GM12878 (cell line): ENCODE data around the gene EYS. TPM values are rescaled to one million over a fixed set of nuclear protein-coding genes. Genes with fewer than 3 reads are reported as not detected.

Experiments used
- ATAC-seq: fragments of 200-7000 bp; cut with Tn5 transposase; 3 replicates; pipeline ENCODE4 v1.9.1; 2020; ENCODE audit warnings: mild to moderate bottlenecking, moderate library complexity
- BruUV-seq: library from RNA; stranded (reverse); fragments of 400-500 nt; replicated peaks from 2 replicates; lab custom pipeline; 2021; lab: Mats Ljungman, UMichigan
- CTCF ChIA-PET: fragments of 300-600 bp; sonication (Branson Sonifier 250); formaldehyde crosslinking; extraction: SDS; loops from one replicate; lab custom pipeline; 2021; ENCODE audit warnings: inconsistent platforms; lab: Yijun Ruan, JAX
- POLR2A ChIA-PET: fragments of 350-600 bp; formaldehyde crosslinking; extraction: SDS; loops from one replicate; lab custom pipeline; 2021; ENCODE audit warnings: inconsistent platforms; lab: Charles Lee
- RAD21 ChIA-PET: fragments of 300-600 bp; sonication (Branson Sonifier 250); formaldehyde crosslinking; loops from one replicate; lab custom pipeline; 2023; ENCODE audit warnings: antibody characterized with exemption; ENCODE audit not compliant: unreplicated experiment; lab: Charles Lee
- SMC1A ChIA-PET: fragments of 300-600 bp; sonication (Branson Sonifier 250); formaldehyde crosslinking; loops from one replicate; lab custom pipeline; 2023; ENCODE audit not compliant: unreplicated experiment, uncharacterized antibody; lab: Charles Lee
- DNase-seq: peaks from one replicate; pipeline ENCODE4 v3.0.0-alpha.2; 2011; ENCODE audit warnings: low read depth, low spot score
- FAIRE-seq: peaks from 3 replicates; lab custom pipeline; 2011; peaks lifted over from hg19 to GRCh38; lab: Jason Lieb, UNC
- H2AFZ ChIP-seq: 2 replicates; pipeline ENCODE4 v1.6.0; 2011; ENCODE audit warnings: low read depth, low read length, control low read depth; ENCODE audit not compliant: control insufficient read depth
- H3K27ac ChIP-seq: 2 replicates; pipeline ENCODE4 v1.5.1; 2011; ENCODE audit warnings: control low read depth; ENCODE audit not compliant: control insufficient read depth, insufficient read depth
- H3K27me3 ChIP-seq, 2 experiments: replicated peaks in 1 of 2; 2 replicates each; pipeline versions ENCODE4 v1.6.0 to v1.6.1; 2011; ENCODE audit warnings: low read length in 1 of 2; ENCODE audit not compliant: control insufficient read depth in 2 of 2, insufficient read depth in 2 of 2
- H3K36me3 ChIP-seq, 2 experiments: 2 replicates each; pipeline ENCODE4 v1.5.1; 2011; ENCODE audit warnings: low read length in 1 of 2; ENCODE audit not compliant: control insufficient read depth in 2 of 2, insufficient read depth in 2 of 2
- H3K4me1 ChIP-seq: 2 replicates; pipeline ENCODE4 v1.6.1; 2011; ENCODE audit warnings: mild to moderate bottlenecking, low read length, moderate library complexity, mixed read lengths; ENCODE audit not compliant: control insufficient read depth, insufficient read depth
- H3K4me2 ChIP-seq: 2 replicates; pipeline ENCODE4 v1.6.0; 2011; ENCODE audit warnings: control low read depth; ENCODE audit not compliant: control insufficient read depth, insufficient read depth
- H3K4me3 ChIP-seq: fragments of 200-600 bp; sonication (generic); 2 replicates; pipeline ENCODE4 v1.5.1; 2016
- H3K79me2 ChIP-seq: 2 replicates; pipeline ENCODE4 v1.6.0; 2011; ENCODE audit warnings: low read length; ENCODE audit not compliant: control insufficient read depth, insufficient read depth
- H3K9ac ChIP-seq: 2 replicates; pipeline ENCODE4 v1.8.0; 2011; ENCODE audit warnings: low read length, control low read depth, mixed read lengths; ENCODE audit not compliant: control insufficient read depth, insufficient read depth
- H3K9me3 ChIP-seq: replicated peaks from 3 replicates; pipeline ENCODE4 v1.5.1; 2011; ENCODE audit warnings: mild to moderate bottlenecking, low read length; ENCODE audit not compliant: control insufficient read depth, insufficient read depth
- H4K20me1 ChIP-seq: 2 replicates; pipeline ENCODE4 v1.6.0; 2011; ENCODE audit not compliant: control insufficient read depth, insufficient read depth
- EZH2 ChIP-seq: IDR thresholded peaks from 2 replicates; pipeline ENCODE4 v1.6.1; 2012; ENCODE audit warnings: low read depth, mild to moderate bottlenecking, control low read depth, inconsistent platforms, low read length, borderline replicate concordance; ENCODE audit not compliant: control insufficient read depth
- KLF5 ChIP-seq: fragments of 450-650 bp; IDR thresholded peaks from 2 replicates; pipeline ENCODE4 v1.6.1; 2014; ENCODE audit warnings: mild to moderate bottlenecking; ENCODE audit not compliant: partially characterized antibody
- MTA2 ChIP-seq: fragments of 450-650 bp; IDR thresholded peaks from 2 replicates; pipeline ENCODE4 v1.6.1; 2016; ENCODE audit warnings: low read depth, mild to moderate bottlenecking, moderate library complexity
- NR2C2 ChIP-seq: IDR thresholded peaks from 2 replicates; pipeline ENCODE4 v1.6.1; 2011; ENCODE audit warnings: borderline replicate concordance, low read depth; ENCODE audit not compliant: control insufficient read depth, insufficient read length
- RAD51 ChIP-seq: fragments of 450-650 bp; IDR thresholded peaks from 2 replicates; pipeline ENCODE4 v1.6.1; 2016; ENCODE audit warnings: moderate library complexity, mild to moderate bottlenecking, inconsistent platforms
- WRNIP1 ChIP-seq: IDR thresholded peaks from 2 replicates; pipeline ENCODE4 v1.6.1; 2011; ENCODE audit warnings: low read depth, low read length, improper control_type of control experiment, borderline replicate concordance
- ZNF24 ChIP-seq: fragments of 450-650 bp; IDR thresholded peaks from 2 replicates; pipeline ENCODE4 v1.6.1; 2017; ENCODE audit warnings: antibody characterized with exemption, mild to moderate bottlenecking
- WGBS: methylation state at CpG from one replicate; pipeline ENCODE4 v1.1.6; 2016; ENCODE audit warnings: low lambda C conversion rate; ENCODE audit not compliant: insufficient replicate concordance, insufficient coverage; ENCODE audit errors: missing lambda C conversion rate; 5-methylcytosine and 5-hydroxymethylcytosine counted together
- in situ Hi-C: fragments of 300-500 bp; cut with MboI; formaldehyde crosslinking; loops from 9 replicates; pipeline ENCODE4 v1.14.3; 2018; ENCODE audit warnings: mixed read lengths
- intact Hi-C: fragments of 100-400 bp; cut with micrococcal nuclease; formaldehyde crosslinking; loops from one replicate; pipeline ENCODE4 v1.14.2; 2022; ENCODE audit not compliant: unreplicated experiment
- polyA plus RNA-seq, 11 experiments: library from polyadenylated mRNA; depleted of rRNA in 4 of 11; unstranded in 6 of 11; stranded (reverse) in 5 of 11; fragments of >200 nt; fragmentation: Nextera tagmentation in 4 of 11; fragmentation: Illumina TruSeq in 1 of 11; extraction: Ambion mirVana in 4 of 11; extraction: Trizol in 1 of 11; gene quantifications; 1 replicate in 1 of 11; 2 replicates in 10 of 11; pipeline versions ENCODE4 v1.2.1 to v1.2.3, GENCODE V29; 2011 to 2016; ENCODE audit warnings: inconsistent platforms in 2 of 11, missing spikeins in 2 of 11, low read depth in 1 of 11
- total RNA-seq, 4 experiments: library from RNA; depleted of rRNA in 3 of 4; stranded (reverse); fragments of >200 nt in 3 of 4; fragmentation: Illumina TruSeq in 1 of 4; extraction: Trizol in 1 of 4; gene quantifications; 2 replicates each; pipeline versions ENCODE4 v1.2.1 to v1.2.3, GENCODE V29; 2013 to 2021

EYS gene
- total and polyA plus RNA-seq, 10 of the 15 experiments (the other 5 are each of a cell fraction or from before 2014, with no cell fraction given), result under 0.01 to 0.14 (median 0.02) TPM; not detected in 1

- TF ChIP-seq NR2C2, result no peak
- no peak for TF ChIP-seq EZH2
- TF ChIP-seq KLF5, result no peak
- no peak for TF ChIP-seq RAD51
- TF ChIP-seq MTA2, result no peak
These were observed 1634.3 kb downstream of the EYS start (continued) for GRCh38 chr6:64072686-64073085.

- ChIA-PET RAD21 (interaction anchor here (0.8 kb wide), 1 partner anchor 202 kb away, joined by 3 read pairs; no protein-coding TSS in a partner anchor), CTCF (no interaction called here)
- H3K27me3 ChIP-seq, result no peaks in the 10 kb centered on the region
- no peak for TF ChIP-seq WRNIP1
- TF ChIP-seq ZNF24, result 0 out of 2 replicates have a peak, but pooled peaks have one; percentile 76
- TF ChIP-seq, all 136 proteins: peak for 1
- in situ Hi-C loops, result no loop called here
- SMC1A ChIA-PET, result interaction anchor here (0.7 to 1.3 kb wide), 3 partner anchors 10 to 265 kb away, joined by 3 read pairs; no protein-coding TSS in a partner anchor
- DNase-seq, result no peak
- H3K9ac ChIP-seq, result no peak overlapping the region
- intact Hi-C loops, result no loop called here
- H2AFZ ChIP-seq, result no peak overlapping the region
- no peak overlapping the region for H3K4me2 ChIP-seq
- FAIRE-seq, result peak; percentile 66
- ATAC-seq, result peak; percentile 80
- H3K36me3 ChIP-seq, result no peaks in the 10 kb centered on the region
- POLR2A ChIA-PET, result no interaction called here
- no peaks in the 10 kb centered on the region for H3K4me1 ChIP-seq
- WGBS, result 5% methylated on average over 1 of the region's 1 CpG
- no peaks in the 10 kb centered on the region for H3K9me3 ChIP-seq
- H3K4me3 ChIP-seq, result no peak overlapping the region
- H4K20me1 ChIP-seq, result no peaks in the 10 kb centered on the region
- BruUV-seq, result no TSS peak
- no peaks in the 10 kb centered on the region for H3K79me2 ChIP-seq
- no peak overlapping the region for H3K27ac ChIP-seq
These were observed 1642.1 kb downstream of the EYS start for GRCh38 chr6:64064919-64065318.
